Osteocyte (in vitro differentiated cells): ENCODE measurements around the gene STAT6. TPM values are rescaled to one million over a fixed set of nuclear protein-coding genes. Genes with fewer than 3 reads are reported as not detected.

Experiments used
- DNase-seq: peaks from one replicate; pipeline ENCODE4 v3.0.0; 2021; ENCODE audit warnings: mixed read lengths; ENCODE audit not compliant: unreplicated experiment; ENCODE audit errors: extremely low spot score
- H3K27ac Mint-ChIP-seq: one replicate; pipeline ENCODE4 v1.8.0; 2021; ENCODE audit warnings: mild to moderate bottlenecking, mixed read lengths; ENCODE audit not compliant: unreplicated experiment
- H3K27me3 Mint-ChIP-seq: one replicate; pipeline ENCODE4 v1.8.0; 2021; ENCODE audit warnings: mixed read lengths; ENCODE audit not compliant: unreplicated experiment
- H3K36me3 Mint-ChIP-seq: one replicate; pipeline ENCODE4 v1.8.0; 2021; ENCODE audit warnings: mixed read lengths; ENCODE audit not compliant: unreplicated experiment
- H3K4me1 Mint-ChIP-seq: one replicate; pipeline ENCODE4 v1.8.0; 2021; ENCODE audit warnings: mixed read lengths; ENCODE audit not compliant: unreplicated experiment
- H3K4me3 Mint-ChIP-seq: one replicate; pipeline ENCODE4 v1.8.0; 2021; ENCODE audit warnings: mild to moderate bottlenecking, moderate library complexity, mixed read lengths; ENCODE audit not compliant: unreplicated experiment
- H3K9me3 Mint-ChIP-seq: one replicate; pipeline ENCODE4 v1.8.0; 2021; ENCODE audit warnings: mixed read lengths; ENCODE audit not compliant: unreplicated experiment
- total RNA-seq: library from RNA; stranded (reverse); gene quantifications from 2 replicates; pipeline ENCODE4 v1.2.1, GENCODE V29; 2021
- TF ChIP-seq, protein P1 (sequence below): fragments of 200-600 bp; sonication (generic); IDR thresholded peaks from 2 replicates; pipeline ENCODE4 v1.5.0; 2021; ENCODE audit warnings: antibody characterized with exemption, mild to moderate bottlenecking, moderate library complexity

Gene STAT6
- total RNA-seq, 1 donor from 2014 or later, result 161 TPM

DNA sequence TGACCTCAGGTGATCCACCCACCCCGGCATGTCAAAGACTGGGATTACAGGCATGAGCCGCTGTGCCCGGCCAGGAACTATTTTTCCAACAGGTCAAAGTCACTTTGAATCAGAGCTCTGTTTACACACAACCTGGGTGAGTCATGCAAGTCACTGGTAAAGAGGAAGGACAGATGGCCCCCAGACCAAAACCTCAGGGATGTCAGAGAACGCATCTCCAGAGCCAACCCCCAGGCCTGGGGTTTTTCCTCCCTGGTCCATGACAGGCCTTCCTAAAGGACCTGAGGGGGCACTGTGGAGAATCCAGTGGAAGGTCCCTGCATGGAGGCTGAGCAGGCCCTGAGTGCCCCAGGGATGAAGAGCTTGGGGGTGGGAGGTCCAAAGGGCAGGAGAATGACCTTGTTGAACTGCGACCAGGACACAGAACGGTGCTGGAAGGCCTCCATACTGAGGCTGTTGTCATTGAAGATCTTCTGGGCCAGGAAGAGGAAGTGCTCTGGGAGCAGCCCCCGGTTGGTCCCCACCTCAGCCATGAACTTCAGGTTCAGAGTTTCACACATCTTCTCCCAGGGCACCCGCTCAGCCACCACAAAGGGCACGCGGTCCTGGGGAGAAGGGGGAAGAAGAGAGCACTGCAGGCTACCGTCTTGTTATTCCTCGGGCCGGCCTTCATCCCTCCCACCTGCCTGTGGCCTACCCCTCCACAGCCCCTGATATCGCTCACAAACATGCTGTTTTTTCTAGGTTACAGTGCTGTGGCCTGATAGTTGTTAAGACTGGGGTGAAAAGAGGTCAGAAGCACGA is 9.1 kb downstream of the STAT6 start:
- no peaks in the 10 kb centered on the region for H3K9me3 Mint-ChIP-seq
- TF ChIP-seq, protein P1, sequence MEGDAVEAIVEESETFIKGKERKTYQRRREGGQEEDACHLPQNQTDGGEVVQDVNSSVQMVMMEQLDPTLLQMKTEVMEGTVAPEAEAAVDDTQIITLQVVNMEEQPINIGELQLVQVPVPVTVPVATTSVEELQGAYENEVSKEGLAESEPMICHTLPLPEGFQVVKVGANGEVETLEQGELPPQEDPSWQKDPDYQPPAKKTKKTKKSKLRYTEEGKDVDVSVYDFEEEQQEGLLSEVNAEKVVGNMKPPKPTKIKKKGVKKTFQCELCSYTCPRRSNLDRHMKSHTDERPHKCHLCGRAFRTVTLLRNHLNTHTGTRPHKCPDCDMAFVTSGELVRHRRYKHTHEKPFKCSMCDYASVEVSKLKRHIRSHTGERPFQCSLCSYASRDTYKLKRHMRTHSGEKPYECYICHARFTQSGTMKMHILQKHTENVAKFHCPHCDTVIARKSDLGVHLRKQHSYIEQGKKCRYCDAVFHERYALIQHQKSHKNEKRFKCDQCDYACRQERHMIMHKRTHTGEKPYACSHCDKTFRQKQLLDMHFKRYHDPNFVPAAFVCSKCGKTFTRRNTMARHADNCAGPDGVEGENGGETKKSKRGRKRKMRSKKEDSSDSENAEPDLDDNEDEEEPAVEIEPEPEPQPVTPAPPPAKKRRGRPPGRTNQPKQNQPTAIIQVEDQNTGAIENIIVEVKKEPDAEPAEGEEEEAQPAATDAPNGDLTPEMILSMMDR, result no peak
- H3K36me3 Mint-ChIP-seq, result peaks cover 40% of the 10 kb centered on the region
- peak overlapping the region; percentile 14 for H3K27ac Mint-ChIP-seq
- no peak for DNase-seq
- H3K27me3 Mint-ChIP-seq, result no peaks in the 10 kb centered on the region
- no peaks in the 10 kb centered on the region for H3K4me1 Mint-ChIP-seq
- H3K4me3 Mint-ChIP-seq, result no peak overlapping the region

DNA sequence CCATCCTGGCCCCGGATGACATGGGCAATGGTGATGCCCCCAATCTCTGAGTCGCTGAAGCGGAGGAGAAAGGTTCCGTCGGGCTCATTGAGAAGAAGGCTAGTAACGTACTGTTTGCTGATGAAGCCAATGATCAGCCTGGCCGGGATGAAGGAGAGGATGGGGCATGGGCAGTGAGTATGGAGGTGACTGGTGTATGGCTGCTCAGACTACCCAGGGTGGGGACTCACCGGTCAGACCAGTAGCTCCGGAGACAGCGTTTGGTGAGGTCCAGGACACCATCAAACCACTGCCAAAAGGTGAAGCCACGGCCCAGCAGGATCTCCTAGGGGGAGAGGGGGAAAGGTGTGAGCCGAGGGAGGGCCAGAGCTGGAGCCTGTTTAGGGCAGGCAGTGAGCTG is 11.4 kb downstream of the STAT6 start:
- Mint-ChIP-seq H3K27me3 (no peaks in the 10 kb centered on the region), H3K27ac (peak overlapping the region; percentile 29), H3K36me3 (peaks cover 30% of the 10 kb centered on the region), H3K4me3 (no peak overlapping the region), H3K9me3 (no peaks in the 10 kb centered on the region), H3K4me1 (peaks cover 8% of the 10 kb centered on the region)
- DNase-seq, result peak; percentile 75
- TF ChIP-seq, protein P1, result no peak

DNA sequence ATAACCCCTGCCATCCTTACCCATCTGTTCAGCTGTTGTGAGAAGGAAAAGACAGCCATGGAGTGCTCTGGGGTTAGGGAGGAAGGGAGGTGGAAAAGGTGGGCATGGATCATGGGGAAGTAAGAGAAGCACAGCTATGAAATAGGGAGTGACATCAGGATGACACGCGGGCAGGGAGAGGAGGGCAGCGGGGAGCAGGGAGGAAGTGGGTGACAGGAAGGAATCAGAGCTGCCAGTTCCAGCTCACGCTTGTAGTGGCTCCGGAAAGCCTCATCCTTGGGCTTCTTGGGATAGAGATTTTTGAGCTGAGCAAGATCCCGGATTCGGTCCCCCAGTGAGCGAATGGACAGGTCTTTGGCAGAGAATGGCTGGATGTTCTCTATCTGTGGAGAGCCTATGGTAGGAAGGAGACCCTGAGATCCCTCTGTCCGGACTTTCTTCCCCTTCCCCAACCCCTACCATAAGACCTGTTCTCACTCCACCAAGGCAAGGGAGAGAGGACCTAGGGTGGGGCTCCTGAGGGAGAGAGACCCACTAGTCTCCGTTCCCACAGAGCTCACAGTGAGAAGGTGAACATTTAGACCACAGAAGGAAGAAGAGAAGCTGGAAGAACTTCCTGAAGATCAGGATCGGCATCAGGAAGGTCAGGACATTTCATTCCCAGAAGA is 12.0 kb downstream of the STAT6 start:
- TF ChIP-seq, protein P1, result no peak
- DNase-seq, result no peak
- Mint-ChIP-seq H3K9me3 (no peaks in the 10 kb centered on the region), H3K36me3 (peaks cover 24% of the 10 kb centered on the region), H3K4me3 (no peak overlapping the region), H3K27ac (peak overlapping the region; percentile 5), H3K27me3 (no peaks in the 10 kb centered on the region), H3K4me1 (peaks cover 11% of the 10 kb centered on the region)

DNA sequence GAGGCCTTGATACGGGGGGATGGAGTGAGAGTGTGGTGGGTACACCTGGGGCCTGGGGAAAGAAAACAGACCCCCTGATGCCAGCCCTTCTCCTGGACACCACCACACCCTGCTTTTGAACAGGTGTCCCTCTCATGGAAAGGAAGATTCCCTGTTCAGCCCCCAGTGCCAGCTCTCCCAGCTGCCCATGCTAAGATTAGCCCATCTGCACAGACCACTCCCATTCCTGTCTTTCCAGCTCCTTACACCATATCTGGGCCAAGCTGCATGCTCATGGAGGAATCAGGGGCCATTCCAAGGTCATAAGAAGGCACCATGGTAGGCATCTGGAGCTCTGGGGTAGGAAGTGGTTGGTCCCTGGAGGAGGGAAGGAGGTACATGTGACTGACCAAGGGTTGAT is 12.6 kb downstream of the STAT6 start:
- H3K4me1 Mint-ChIP-seq, result peaks cover 15% of the 10 kb centered on the region
- no peaks in the 10 kb centered on the region for H3K9me3 Mint-ChIP-seq
- no peak overlapping the region for H3K4me3 Mint-ChIP-seq
- no peaks in the 10 kb centered on the region for H3K27me3 Mint-ChIP-seq
- H3K27ac Mint-ChIP-seq, result no peak overlapping the region
- DNase-seq, result no peak
- peaks cover 24% of the 10 kb centered on the region for H3K36me3 Mint-ChIP-seq
- TF ChIP-seq, protein P1, result no peak

DNA sequence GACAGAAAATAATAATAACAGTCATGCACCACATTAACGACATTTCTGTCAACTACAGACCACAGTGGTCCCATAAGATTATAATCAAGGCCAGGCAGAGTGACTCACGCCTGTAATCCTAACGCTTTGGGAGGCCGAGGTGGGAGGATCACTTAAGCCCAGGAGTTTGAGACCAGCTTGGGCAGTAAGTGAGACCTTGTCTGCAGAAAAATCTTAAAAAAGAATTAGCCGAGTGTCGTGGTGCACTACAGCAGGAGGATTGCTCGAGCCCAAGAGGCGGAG is 13.7 kb downstream of the STAT6 start:
- H3K4me3 Mint-ChIP-seq, result no peak overlapping the region
- H3K4me1 Mint-ChIP-seq, result peaks cover 24% of the 10 kb centered on the region
- H3K27me3 Mint-ChIP-seq, result no peaks in the 10 kb centered on the region
- no peak overlapping the region for H3K27ac Mint-ChIP-seq
- H3K9me3 Mint-ChIP-seq, result no peaks in the 10 kb centered on the region
- TF ChIP-seq, protein P1, result no peak
- H3K36me3 Mint-ChIP-seq, result peaks cover 32% of the 10 kb centered on the region
- DNase-seq, result no peak
